ENCODE measurements around the gene OR1A1. TPM values are rescaled to one million over a fixed set of nuclear protein-coding genes. Genes with fewer than 3 reads are reported as not detected.
"Not testable (repeated sequence)": the region's sequence is repeated elsewhere in the genome, so short reads cannot be mapped to it uniquely, and the experiment has no call there.

OR1A1 gene
- total RNA-seq, 1 experiment from 2014 or later = not detected

GRCh38 chr17:3213587-3213986, 6.1 kb downstream of the OR1A1 start:
- H3F3A ChIP-seq (ENCODE audit: insufficient read depth, low read depth) = no peaks in the 10 kb centered on the region
- CTCF ChIA-PET = interaction anchor here (0.7 kb wide), 1 partner anchor 249 kb away, joined by 8 read pairs; no protein-coding TSS in a partner anchor
- H4K20me1 ChIP-seq (ENCODE audit: insufficient read depth) = no peaks in the 10 kb centered on the region
- no peaks in the 10 kb centered on the region for H3K79me2 ChIP-seq (ENCODE audit: low read depth)
- H3K36me3 ChIP-seq (ENCODE audit: low read depth) = no peaks in the 10 kb centered on the region
- 0 out of 2 replicates have a peak, but pooled peaks cover 5% of the 10 kb centered on the region for H3K9me3 ChIP-seq (ENCODE audit: insufficient read depth, low read depth)
- no peak overlapping the region for H3K4me2 ChIP-seq
- no peak overlapping the region for H3K27ac ChIP-seq
- no peaks in the 10 kb centered on the region for H3K4me1 ChIP-seq (replicated peaks; ENCODE audit: insufficient read depth)
- no TSS peak for BruUV-seq (replicated peaks)
- no peak for DNase-seq
- no peaks in the 10 kb centered on the region for H3K9me2 ChIP-seq (ENCODE audit: insufficient read depth)
- peaks cover 69% of the 10 kb centered on the region for H3K27me3 ChIP-seq (ENCODE audit: insufficient read depth, low read depth)
- POLR2A ChIA-PET (ENCODE audit: unreplicated experiment) = no interaction called here
- no peak for TF ChIP-seq EZH2 (IDR thresholded peaks at IDR 0.05; ENCODE audit: low read depth)
- TF ChIP-seq, protein P1, sequence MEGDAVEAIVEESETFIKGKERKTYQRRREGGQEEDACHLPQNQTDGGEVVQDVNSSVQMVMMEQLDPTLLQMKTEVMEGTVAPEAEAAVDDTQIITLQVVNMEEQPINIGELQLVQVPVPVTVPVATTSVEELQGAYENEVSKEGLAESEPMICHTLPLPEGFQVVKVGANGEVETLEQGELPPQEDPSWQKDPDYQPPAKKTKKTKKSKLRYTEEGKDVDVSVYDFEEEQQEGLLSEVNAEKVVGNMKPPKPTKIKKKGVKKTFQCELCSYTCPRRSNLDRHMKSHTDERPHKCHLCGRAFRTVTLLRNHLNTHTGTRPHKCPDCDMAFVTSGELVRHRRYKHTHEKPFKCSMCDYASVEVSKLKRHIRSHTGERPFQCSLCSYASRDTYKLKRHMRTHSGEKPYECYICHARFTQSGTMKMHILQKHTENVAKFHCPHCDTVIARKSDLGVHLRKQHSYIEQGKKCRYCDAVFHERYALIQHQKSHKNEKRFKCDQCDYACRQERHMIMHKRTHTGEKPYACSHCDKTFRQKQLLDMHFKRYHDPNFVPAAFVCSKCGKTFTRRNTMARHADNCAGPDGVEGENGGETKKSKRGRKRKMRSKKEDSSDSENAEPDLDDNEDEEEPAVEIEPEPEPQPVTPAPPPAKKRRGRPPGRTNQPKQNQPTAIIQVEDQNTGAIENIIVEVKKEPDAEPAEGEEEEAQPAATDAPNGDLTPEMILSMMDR (conservative IDR thresholded peaks at IDR 0.05) = no peak
- no peak overlapping the region for H3K4me3 ChIP-seq
- no peak overlapping the region for H2AFZ ChIP-seq
- intact Hi-C loops (cut with micrococcal nuclease; ENCODE audit: unreplicated experiment) = no loop called here

- POLR2A ChIA-PET (ENCODE audit: unreplicated experiment); H3K27ac ChIP-seq; H3K36me3 ChIP-seq (ENCODE audit: low read depth); H3K4me2 ChIP-seq; H4K20me1 ChIP-seq (ENCODE audit: insufficient read depth); DNase-seq; BruUV-seq (replicated peaks); H2AFZ ChIP-seq; CTCF ChIA-PET; H3K4me1 ChIP-seq (replicated peaks; ENCODE audit: insufficient read depth); H3F3A ChIP-seq (ENCODE audit: insufficient read depth, low read depth); H3K9me2 ChIP-seq (ENCODE audit: insufficient read depth); intact Hi-C loops (cut with micrococcal nuclease; ENCODE audit: unreplicated experiment); H3K79me2 ChIP-seq (ENCODE audit: low read depth); H3K4me3 ChIP-seq; H3K9me3 ChIP-seq (ENCODE audit: insufficient read depth, low read depth): not testable (repeated sequence)
- H3K27me3 ChIP-seq (ENCODE audit: insufficient read depth, low read depth) = peaks cover 20% of the 10 kb centered on the region
Measured at GRCh38 chr17:3219978-3220377, 12.5 kb downstream of the OR1A1 start.

DNA sequence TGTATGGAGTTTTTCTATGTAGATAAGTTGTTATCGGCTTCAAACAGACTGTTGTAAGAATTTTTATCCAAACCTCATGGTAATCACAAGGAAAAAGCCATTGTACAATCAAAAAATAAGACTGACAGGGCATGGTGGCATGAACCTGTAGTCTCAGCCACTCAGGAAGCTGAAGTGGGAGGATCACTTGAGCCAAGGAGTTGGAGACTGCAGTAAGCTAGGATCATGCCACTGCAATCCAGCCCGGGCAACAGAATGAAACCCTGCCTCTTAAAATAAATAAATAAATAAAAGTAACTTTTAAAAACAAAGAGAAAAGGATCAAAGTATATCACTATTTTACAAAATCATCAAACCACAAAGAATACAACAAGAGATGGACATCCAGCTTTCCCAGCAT, 14.4 kb downstream of the OR1A1 start:
- Histone ChIP-seq H3K9me2 (ENCODE audit: insufficient read depth) (no peaks in the 10 kb centered on the region), H3K9me3 (ENCODE audit: insufficient read depth, low read depth) (0 out of 2 replicates have a peak, but pooled peaks cover 5% of the 10 kb centered on the region), H3K27ac (no peak overlapping the region), H4K20me1 (ENCODE audit: insufficient read depth) (no peaks in the 10 kb centered on the region), H3K4me3 (no peak overlapping the region), H3K4me2 (no peak overlapping the region), H3F3A (ENCODE audit: insufficient read depth, low read depth) (no peaks in the 10 kb centered on the region), H3K27me3 (ENCODE audit: insufficient read depth, low read depth) (peaks cover 8% of the 10 kb centered on the region; the same call in 1 of the 2 replicates), H3K36me3 (ENCODE audit: low read depth) (no peaks in the 10 kb centered on the region), H3K79me2 (ENCODE audit: low read depth) (no peaks in the 10 kb centered on the region), H3K4me1 (replicated peaks; ENCODE audit: insufficient read depth) (no peaks in the 10 kb centered on the region), H2AFZ (no peak overlapping the region)
- TF ChIP-seq EZH2 (IDR thresholded peaks at IDR 0.05; ENCODE audit: low read depth) = no peak
- TF ChIP-seq, protein P1 (conservative IDR thresholded peaks at IDR 0.05) = no peak
- ChIA-PET CTCF (no interaction called here), POLR2A (ENCODE audit: unreplicated experiment) (no interaction called here)
- BruUV-seq (replicated peaks) = no TSS peak
- DNase-seq = no peak
- intact Hi-C loops (cut with micrococcal nuclease; ENCODE audit: unreplicated experiment) = no loop called here

DNA sequence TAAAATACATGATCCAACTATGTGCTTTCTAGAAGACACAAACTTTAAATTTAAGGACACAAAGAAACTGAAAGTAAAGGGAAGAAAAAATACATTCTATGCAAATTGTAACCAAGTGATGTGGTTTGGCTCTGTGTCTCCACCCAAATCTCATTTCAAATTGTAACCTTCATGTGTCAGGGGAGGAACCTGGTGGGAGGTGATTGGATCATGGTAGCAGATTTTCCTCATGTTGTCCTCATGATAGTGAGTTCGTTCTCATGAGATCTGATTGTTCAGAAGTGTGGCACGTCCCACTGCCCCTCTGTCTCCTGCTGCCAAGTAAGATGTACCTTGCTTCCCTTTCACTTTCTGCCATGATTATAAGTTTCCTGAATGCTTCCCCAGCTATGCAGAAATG, 15.0 kb downstream of the OR1A1 start:
- Histone ChIP-seq H3K4me2 (no peak overlapping the region), H3K36me3 (ENCODE audit: low read depth) (no peaks in the 10 kb centered on the region), H3K9me2 (ENCODE audit: insufficient read depth) (no peaks in the 10 kb centered on the region), H3K4me3 (no peak overlapping the region), H3K27ac (no peak overlapping the region), H3K27me3 (ENCODE audit: insufficient read depth, low read depth) (peaks cover 10% of the 10 kb centered on the region), H3K79me2 (ENCODE audit: low read depth) (no peaks in the 10 kb centered on the region), H3K9me3 (ENCODE audit: insufficient read depth, low read depth) (no peaks in the 10 kb centered on the region), H3K4me1 (replicated peaks; ENCODE audit: insufficient read depth) (no peaks in the 10 kb centered on the region), H3F3A (ENCODE audit: insufficient read depth, low read depth) (no peaks in the 10 kb centered on the region), H4K20me1 (ENCODE audit: insufficient read depth) (no peaks in the 10 kb centered on the region), H2AFZ (no peak overlapping the region)
- TF ChIP-seq EZH2 (IDR thresholded peaks at IDR 0.05; ENCODE audit: low read depth) = no peak
- TF ChIP-seq, protein P1 (conservative IDR thresholded peaks at IDR 0.05) = no peak
- intact Hi-C loops (cut with micrococcal nuclease; ENCODE audit: unreplicated experiment) = no loop called here
- ChIA-PET POLR2A (ENCODE audit: unreplicated experiment) (no interaction called here), CTCF (no interaction called here)
- BruUV-seq (replicated peaks) = no TSS peak
- no peak for DNase-seq

DNA sequence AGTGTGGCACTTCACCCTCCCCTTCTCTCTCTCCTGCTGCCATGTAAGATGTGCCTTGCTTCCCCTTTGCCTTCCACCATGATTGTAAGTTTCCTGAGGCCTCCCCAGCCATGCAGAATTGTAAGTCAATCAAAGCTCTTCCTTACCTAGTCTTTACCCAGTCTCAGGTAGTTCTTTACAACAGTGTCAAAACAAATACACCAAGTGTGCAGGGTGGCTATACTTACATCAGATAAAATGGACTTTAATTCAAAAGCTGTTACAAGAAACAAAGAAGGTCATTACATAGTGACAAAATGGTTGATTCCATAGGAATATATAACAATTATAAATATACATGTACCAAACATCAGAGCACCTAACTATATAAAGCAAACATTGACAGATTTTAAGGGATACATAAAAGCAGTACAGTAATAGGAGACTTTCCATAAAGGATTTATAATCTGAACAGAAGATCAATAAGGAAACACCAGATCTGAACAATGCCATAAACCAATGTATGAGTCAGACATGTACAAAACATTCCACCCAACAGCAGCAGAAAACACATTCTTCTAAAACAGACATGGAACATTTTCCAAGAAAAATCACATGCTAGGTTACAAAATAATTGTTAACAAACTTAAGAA, 17.4 kb downstream of the OR1A1 start:
- H3K4me1 ChIP-seq (replicated peaks; ENCODE audit: insufficient read depth); H4K20me1 ChIP-seq (ENCODE audit: insufficient read depth); H3K4me2 ChIP-seq; H3K9me3 ChIP-seq (ENCODE audit: insufficient read depth, low read depth); POLR2A ChIA-PET (ENCODE audit: unreplicated experiment); H3K4me3 ChIP-seq; H3F3A ChIP-seq (ENCODE audit: insufficient read depth, low read depth); H3K79me2 ChIP-seq (ENCODE audit: low read depth); H3K27ac ChIP-seq; BruUV-seq (replicated peaks); DNase-seq; H3K9me2 ChIP-seq (ENCODE audit: insufficient read depth); CTCF ChIA-PET; H2AFZ ChIP-seq; intact Hi-C loops (cut with micrococcal nuclease; ENCODE audit: unreplicated experiment); H3K36me3 ChIP-seq (ENCODE audit: low read depth): not testable (repeated sequence)
- H3K27me3 ChIP-seq (ENCODE audit: insufficient read depth, low read depth) = peaks cover 27% of the 10 kb centered on the region
